ENCODE data around the gene RASA2.

GRCh38 chr3:141454054-141454453 lies 32.8 kb upstream of the RASA2 start:
- TF ChIP-seq EGR1 (IDR thresholded peaks at IDR 0.05; ENCODE audit: low read depth in 2 of 2) = no peak
- no peak for TF ChIP-seq CTCF (IDR thresholded peaks at IDR 0.05; ENCODE audit: low read depth, low read length, missing input control)
- no peak for TF ChIP-seq MAX (IDR thresholded peaks at IDR 0.05)
- TF ChIP-seq RAD21 (IDR thresholded peaks at IDR 0.05) = no peak
- no peak for TF ChIP-seq ATF3 (IDR thresholded peaks at IDR 0.05)
- no peak for TF ChIP-seq RXRA (IDR thresholded peaks at IDR 0.05)
- no peak for TF ChIP-seq YY1 (IDR thresholded peaks at IDR 0.05)
- no peak for TF ChIP-seq ZBTB33 (IDR thresholded peaks at IDR 0.05)
- TF ChIP-seq JUND (IDR thresholded peaks at IDR 0.05) = no peak
- no peak for TF ChIP-seq GABPA (IDR thresholded peaks at IDR 0.05 in 1 of 2, conservative IDR thresholded peaks at IDR 0.05 in 1 of 2)
- no peak for TF ChIP-seq TAF1 (conservative IDR thresholded peaks at IDR 0.05)
- no peak for TF ChIP-seq SP1 (IDR thresholded peaks at IDR 0.05)
